SK-N-SH treated with all-trans-retinoic acid at 6 μM for 48 hours (cell line): ENCODE results near the gene LIG1.

ENCODE experiments used
- ATAC-seq: fragments of 200-7000 bp; cut with Tn5 transposase; 3 replicates; pipeline ENCODE4 v1.9.1; 2020; ENCODE audit warnings: mild to moderate bottlenecking, moderate library complexity
- ARNTL ChIP-seq: fragments of 450-650 bp; formaldehyde crosslinking; IDR thresholded peaks from 2 replicates; pipeline ENCODE4 v1.5.0; 2020; ENCODE audit warnings: low read depth, mild to moderate bottlenecking, moderate library complexity, borderline replicate concordance
- CREB5 ChIP-seq: fragments of 250-450 bp; sonication (Bioruptor Pico); IDR thresholded peaks from 2 replicates; pipeline ENCODE4 v1.5.1; 2020; ENCODE audit warnings: low read depth, mild to moderate bottlenecking, moderate library complexity
- CSDC2 ChIP-seq: fragments of 250-450 bp; sonication (Bioruptor Pico); IDR thresholded peaks from 2 replicates; pipeline ENCODE4 v1.5.0; 2020; ENCODE audit warnings: mild to moderate bottlenecking, moderate library complexity
- ESRRG ChIP-seq: fragments of 250-450 bp; sonication (Bioruptor Pico); IDR thresholded peaks from 2 replicates; pipeline ENCODE4 v1.6.1; 2021; ENCODE audit warnings: mild to moderate bottlenecking
- GLIS3 ChIP-seq: fragments of 250-450 bp; sonication (Bioruptor Pico); IDR thresholded peaks from 2 replicates; pipeline ENCODE4 v1.5.0; 2020; ENCODE audit warnings: mild to moderate bottlenecking, moderate library complexity
- ISL1 ChIP-seq: fragments of 250-450 bp; sonication (Bioruptor Pico); IDR thresholded peaks from 2 replicates; pipeline ENCODE4 v2.1.2; 2022; ENCODE audit warnings: mild to moderate bottlenecking, moderate library complexity
- OSR1 ChIP-seq: fragments of 250-450 bp; sonication (Bioruptor Pico); IDR thresholded peaks from 2 replicates; pipeline ENCODE4 v1.8.0; 2022; ENCODE audit warnings: moderate library complexity, mild to moderate bottlenecking, inconsistent platforms
- PATZ1 ChIP-seq: fragments of 250-450 bp; sonication (Bioruptor Pico); IDR thresholded peaks from 2 replicates; pipeline ENCODE4 v1.8.0; 2020; ENCODE audit warnings: mild to moderate bottlenecking, moderate library complexity, borderline replicate concordance
- POU6F1 ChIP-seq: fragments of 250-450 bp; sonication (Bioruptor Pico); IDR thresholded peaks from 2 replicates; pipeline ENCODE4 v1.8.0; 2021; ENCODE audit warnings: low read depth, mild to moderate bottlenecking, moderate library complexity, borderline replicate concordance
- RARB ChIP-seq: fragments of 250-450 bp; sonication (Bioruptor Pico); IDR thresholded peaks from 2 replicates; pipeline ENCODE4 v1.8.0; 2021; ENCODE audit warnings: mild to moderate bottlenecking, moderate library complexity
- SNAI2 ChIP-seq: fragments of 250-450 bp; sonication (Bioruptor Pico); IDR thresholded peaks from 2 replicates; pipeline ENCODE4 v1.5.0; 2020; ENCODE audit warnings: mild to moderate bottlenecking, moderate library complexity
- TCF4 ChIP-seq: fragments of 250-450 bp; sonication (Bioruptor Pico); IDR thresholded peaks from 2 replicates; pipeline ENCODE4 v1.8.0; 2021; ENCODE audit warnings: mild to moderate bottlenecking, moderate library complexity, borderline replicate concordance
- TOX ChIP-seq: fragments of 250-450 bp; sonication (Bioruptor Pico); IDR thresholded peaks from 2 replicates; pipeline ENCODE4 v1.8.0; 2021; ENCODE audit warnings: mild to moderate bottlenecking, moderate library complexity, borderline replicate concordance
- ZC3H10 ChIP-seq: fragments of 250-450 bp; sonication (Bioruptor Pico); IDR thresholded peaks from 2 replicates; pipeline ENCODE4 v1.5.1; 2021; ENCODE audit warnings: mild to moderate bottlenecking, moderate library complexity
- ZFP3 ChIP-seq: fragments of 250-450 bp; sonication (Bioruptor Pico); IDR thresholded peaks from 2 replicates; pipeline ENCODE4 v1.5.0; 2020; ENCODE audit warnings: mild to moderate bottlenecking, moderate library complexity
- ZFP30 ChIP-seq: fragments of 450-650 bp; formaldehyde crosslinking; IDR thresholded peaks from 2 replicates; pipeline ENCODE4 v1.5.0; 2022; ENCODE audit warnings: mild to moderate bottlenecking, moderate library complexity
- ZNF565 ChIP-seq: fragments of 450-650 bp; formaldehyde crosslinking; conservative IDR thresholded peaks from 2 replicates; pipeline ENCODE4 v1.5.0; 2020; ENCODE audit warnings: low read depth, mild to moderate bottlenecking, moderate library complexity
- ZNF70 ChIP-seq: fragments of 450-650 bp; formaldehyde crosslinking; IDR thresholded peaks from 2 replicates; pipeline ENCODE4 v1.5.0; 2020; ENCODE audit warnings: mild to moderate bottlenecking, moderate library complexity
- ZNF8 ChIP-seq: fragments of 450-650 bp; formaldehyde crosslinking; IDR thresholded peaks from 2 replicates; pipeline ENCODE4 v1.5.0; 2020; ENCODE audit warnings: mild to moderate bottlenecking, moderate library complexity
- TF ChIP-seq, protein P1 (sequence below): fragments of 250-450 bp; sonication (Bioruptor Pico); IDR thresholded peaks from 2 replicates; pipeline ENCODE4 v1.5.1; 2021; ENCODE audit warnings: mild to moderate bottlenecking, moderate library complexity
- TF ChIP-seq, protein P2 (sequence below): fragments of 250-450 bp; sonication (Bioruptor Pico); IDR thresholded peaks from 2 replicates; pipeline ENCODE4 v1.5.0; 2020; ENCODE audit warnings: mild to moderate bottlenecking, moderate library complexity

Gene LIG1

GRCh38 chr19:48203222-48203793 lies 33.2 kb upstream of the LIG1 start:
- ATAC-seq = no peak
- TF ChIP-seq ZNF70 (CRISPR knock-in tag) = no peak
- TF ChIP-seq TOX (CRISPR knock-in tag) = no peak
- TF ChIP-seq ZNF8 (CRISPR knock-in tag) = no peak
- TF ChIP-seq ARNTL = no peak
- no peak for TF ChIP-seq CSDC2
- no peak for TF ChIP-seq ESRRG (CRISPR knock-in tag)
- no peak for TF ChIP-seq OSR1 (CRISPR knock-in tag)
- TF ChIP-seq, protein P1, sequence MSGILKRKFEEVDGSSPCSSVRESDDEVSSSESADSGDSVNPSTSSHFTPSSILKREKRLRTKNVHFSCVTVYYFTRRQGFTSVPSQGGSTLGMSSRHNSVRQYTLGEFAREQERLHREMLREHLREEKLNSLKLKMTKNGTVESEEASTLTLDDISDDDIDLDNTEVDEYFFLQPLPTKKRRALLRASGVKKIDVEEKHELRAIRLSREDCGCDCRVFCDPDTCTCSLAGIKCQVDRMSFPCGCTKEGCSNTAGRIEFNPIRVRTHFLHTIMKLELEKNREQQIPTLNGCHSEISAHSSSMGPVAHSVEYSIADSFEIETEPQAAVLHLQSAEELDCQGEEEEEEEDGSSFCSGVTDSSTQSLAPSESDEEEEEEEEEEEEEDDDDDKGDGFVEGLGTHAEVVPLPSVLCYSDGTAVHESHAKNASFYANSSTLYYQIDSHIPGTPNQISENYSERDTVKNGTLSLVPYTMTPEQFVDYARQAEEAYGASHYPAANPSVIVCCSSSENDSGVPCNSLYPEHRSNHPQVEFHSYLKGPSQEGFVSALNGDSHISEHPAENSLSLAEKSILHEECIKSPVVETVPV (CRISPR knock-in tag) = no peak
- no peak for TF ChIP-seq RARB (CRISPR knock-in tag)
- no peak for TF ChIP-seq ZNF565 (CRISPR knock-in tag)
- no peak for TF ChIP-seq POU6F1
- TF ChIP-seq GLIS3 (CRISPR knock-in tag) = no peak
- no peak for TF ChIP-seq ZFP30 (CRISPR knock-in tag)

DNA sequence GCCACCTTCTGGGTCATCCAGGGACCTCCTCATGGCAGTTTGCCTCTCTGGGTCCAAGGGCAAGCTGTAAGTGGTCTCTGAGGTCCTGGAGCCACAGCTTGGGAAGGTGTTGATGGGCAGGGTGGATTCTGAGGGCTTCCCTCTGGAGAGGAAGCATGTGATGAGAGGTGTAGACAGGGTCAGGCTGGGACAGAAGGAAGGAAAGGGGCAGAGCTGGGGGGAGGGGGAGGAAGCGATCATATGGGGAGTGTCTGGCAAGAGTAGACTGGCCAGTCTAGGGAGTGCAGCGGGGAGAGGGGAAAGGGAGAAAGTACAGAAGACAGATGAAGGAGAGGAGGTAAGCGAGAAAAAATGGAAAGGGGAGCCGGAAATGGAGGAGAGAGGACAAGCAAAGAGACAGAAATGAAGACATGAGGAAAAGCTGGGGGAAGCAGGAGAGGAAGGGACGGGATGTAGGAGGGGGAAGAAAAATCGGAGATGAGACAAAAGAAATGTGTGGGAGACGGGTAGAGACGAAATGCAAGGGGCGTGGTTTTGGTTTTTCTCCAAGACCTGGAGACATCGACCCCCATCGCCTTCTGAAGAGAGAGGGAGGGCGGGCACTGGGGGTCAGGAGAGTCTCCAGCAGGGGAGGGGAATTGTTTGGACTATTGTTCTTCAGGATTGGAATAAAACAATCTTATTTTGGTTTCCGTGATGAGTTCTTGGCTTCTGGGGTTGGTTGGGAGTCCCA lies 27.0 kb upstream of the LIG1 start:
- no peak for TF ChIP-seq ISL1 (CRISPR knock-in tag)
- TF ChIP-seq OSR1 (CRISPR knock-in tag) = no peak
- TF ChIP-seq, protein P2, sequence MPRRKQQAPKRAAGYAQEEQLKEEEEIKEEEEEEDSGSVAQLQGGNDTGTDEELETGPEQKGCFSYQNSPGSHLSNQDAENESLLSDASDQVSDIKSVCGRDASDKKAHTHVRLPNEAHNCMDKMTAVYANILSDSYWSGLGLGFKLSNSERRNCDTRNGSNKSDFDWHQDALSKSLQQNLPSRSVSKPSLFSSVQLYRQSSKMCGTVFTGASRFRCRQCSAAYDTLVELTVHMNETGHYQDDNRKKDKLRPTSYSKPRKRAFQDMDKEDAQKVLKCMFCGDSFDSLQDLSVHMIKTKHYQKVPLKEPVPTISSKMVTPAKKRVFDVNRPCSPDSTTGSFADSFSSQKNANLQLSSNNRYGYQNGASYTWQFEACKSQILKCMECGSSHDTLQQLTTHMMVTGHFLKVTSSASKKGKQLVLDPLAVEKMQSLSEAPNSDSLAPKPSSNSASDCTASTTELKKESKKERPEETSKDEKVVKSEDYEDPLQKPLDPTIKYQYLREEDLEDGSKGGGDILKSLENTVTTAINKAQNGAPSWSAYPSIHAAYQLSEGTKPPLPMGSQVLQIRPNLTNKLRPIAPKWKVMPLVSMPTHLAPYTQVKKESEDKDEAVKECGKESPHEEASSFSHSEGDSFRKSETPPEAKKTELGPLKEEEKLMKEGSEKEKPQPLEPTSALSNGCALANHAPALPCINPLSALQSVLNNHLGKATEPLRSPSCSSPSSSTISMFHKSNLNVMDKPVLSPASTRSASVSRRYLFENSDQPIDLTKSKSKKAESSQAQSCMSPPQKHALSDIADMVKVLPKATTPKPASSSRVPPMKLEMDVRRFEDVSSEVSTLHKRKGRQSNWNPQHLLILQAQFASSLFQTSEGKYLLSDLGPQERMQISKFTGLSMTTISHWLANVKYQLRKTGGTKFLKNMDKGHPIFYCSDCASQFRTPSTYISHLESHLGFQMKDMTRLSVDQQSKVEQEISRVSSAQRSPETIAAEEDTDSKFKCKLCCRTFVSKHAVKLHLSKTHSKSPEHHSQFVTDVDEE (CRISPR knock-in tag) = no peak
- TF ChIP-seq ZC3H10 (CRISPR knock-in tag) = no peak
- TF ChIP-seq POU6F1 = no peak
- no peak for TF ChIP-seq TCF4 (CRISPR knock-in tag)
- no peak for TF ChIP-seq ZNF565 (CRISPR knock-in tag)
- no peak for TF ChIP-seq ZFP3 (CRISPR knock-in tag)
- TF ChIP-seq ESRRG (CRISPR knock-in tag) = no peak
- TF ChIP-seq PATZ1 (CRISPR knock-in tag) = no peak
- TF ChIP-seq ARNTL = no peak
- no peak for TF ChIP-seq SNAI2 (CRISPR knock-in tag)
- no peak for TF ChIP-seq CREB5 (CRISPR knock-in tag)
- TF ChIP-seq ZNF8 (CRISPR knock-in tag) = no peak
- ATAC-seq = peak; percentile 25; the same call in 2 of the 3 replicates
